ENCODE results near the gene ATN1. TPM values are rescaled to one million over a fixed set of nuclear protein-coding genes. Genes with fewer than 3 reads are reported as not detected.

Gene ATN1
- polyA plus RNA-seq, 3 donors, result 0.40 to 10.6 TPM; not detected in 1

DNA sequence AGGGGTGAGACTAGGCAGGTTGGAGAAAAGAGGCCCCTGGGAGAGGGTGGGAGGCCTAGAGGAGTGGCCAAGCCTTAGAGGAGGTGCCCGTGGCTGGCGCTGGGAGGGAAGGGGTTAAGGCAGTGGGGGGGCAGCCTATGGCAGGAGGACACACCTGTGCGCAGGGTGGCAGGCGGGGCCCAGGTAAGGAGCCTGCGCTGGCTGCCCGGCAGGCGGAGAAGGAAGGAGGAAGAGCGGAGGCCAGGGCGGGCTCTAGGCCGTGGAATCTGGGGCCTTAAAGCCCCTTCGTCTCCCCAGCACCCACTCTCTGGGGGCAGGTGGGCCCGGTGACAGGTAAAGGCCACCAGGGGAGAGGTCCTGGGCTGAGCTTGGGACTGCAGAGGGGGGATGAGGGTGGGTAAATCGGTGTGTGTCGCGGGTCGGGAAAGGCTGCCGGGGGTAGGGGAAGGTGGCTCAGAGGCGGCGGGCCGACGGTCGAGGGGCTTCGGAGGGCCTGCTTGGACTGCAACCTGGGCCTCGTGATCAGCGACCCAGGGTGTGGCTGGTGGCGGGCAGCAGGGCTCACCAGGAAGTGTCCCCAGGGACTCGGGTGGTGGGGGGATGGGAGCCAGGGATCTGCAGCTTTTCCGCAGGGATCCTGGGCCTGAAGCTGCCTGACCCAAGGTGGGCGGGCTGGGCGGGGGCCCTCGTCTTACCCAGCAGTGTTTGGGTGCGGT, 35.4 kb downstream of the ATN1 start:
- Mint-ChIP-seq H3K9me3 (peaks cover 0 to 2% (median 0%) of the 10 kb centered on the region in 7 donors), H3K27ac (peak overlapping the region in 2 of 7 donors; percentile 18 to 66), H3K4me3 (no peak overlapping the region), H3K4me1 (peaks cover 68% of the 10 kb centered on the region), H3K36me3 (peaks cover 46 to 69% of the 10 kb centered on the region in 2 donors), H3K27me3 (ENCODE audit: low read depth in 3 of 3) (peaks cover 0 to 7% (median 0%) of the 10 kb centered on the region in 3 donors)
- Histone ChIP-seq H3K4me3 (replicated peaks in 1 of 3; ENCODE audit: low read depth in 2 of 3, low read length in 3 of 3) (no peak overlapping the region), H3K27me3 (ENCODE audit: control insufficient read depth in 2 of 2, insufficient read depth in 2 of 2, low read length in 2 of 2) (no peaks in the 10 kb centered on the region), H3K4me1 (ENCODE audit: control insufficient read depth in 1 of 2, insufficient read depth in 2 of 2, low read length in 2 of 2) (peaks cover 64 to 71% of the 10 kb centered on the region in 2 donors), H3K27ac (ENCODE audit: low read depth in 1 of 2, low read length in 2 of 2) (no peak overlapping the region), H3K9me3 (replicated peaks in 1 of 2; ENCODE audit: control insufficient read depth in 1 of 2, insufficient read depth in 1 of 2, low read length in 2 of 2) (no peaks in the 10 kb centered on the region), H3K36me3 (replicated peaks in 1 of 2; ENCODE audit: control insufficient read depth in 1 of 2, insufficient read depth in 2 of 2, low read length in 2 of 2) (peaks cover 49 to 52% of the 10 kb centered on the region in 2 donors), H3K79me2 (ENCODE audit: insufficient read depth, low read length) (peaks cover 28% of the 10 kb centered on the region), H3K9ac (ENCODE audit: insufficient read depth, low read length, poor library complexity, severe bottlenecking) (no peak overlapping the region), H3K4me2 (replicated peaks; ENCODE audit: extremely low read depth, low read length, poor library complexity, severe bottlenecking) (no peak overlapping the region), H2AFZ (ENCODE audit: insufficient read depth, low read depth, low read length, poor library complexity, severe bottlenecking) (no peak overlapping the region), H4K20me1 (ENCODE audit: insufficient read depth, low read length) (peaks cover 44% of the 10 kb centered on the region)
- WGBS (ENCODE audit: insufficient coverage), result 93% methylated on average over 18 of the region's 32 CpGs
- no peak for DNase-seq
- TF ChIP-seq, protein P1, sequence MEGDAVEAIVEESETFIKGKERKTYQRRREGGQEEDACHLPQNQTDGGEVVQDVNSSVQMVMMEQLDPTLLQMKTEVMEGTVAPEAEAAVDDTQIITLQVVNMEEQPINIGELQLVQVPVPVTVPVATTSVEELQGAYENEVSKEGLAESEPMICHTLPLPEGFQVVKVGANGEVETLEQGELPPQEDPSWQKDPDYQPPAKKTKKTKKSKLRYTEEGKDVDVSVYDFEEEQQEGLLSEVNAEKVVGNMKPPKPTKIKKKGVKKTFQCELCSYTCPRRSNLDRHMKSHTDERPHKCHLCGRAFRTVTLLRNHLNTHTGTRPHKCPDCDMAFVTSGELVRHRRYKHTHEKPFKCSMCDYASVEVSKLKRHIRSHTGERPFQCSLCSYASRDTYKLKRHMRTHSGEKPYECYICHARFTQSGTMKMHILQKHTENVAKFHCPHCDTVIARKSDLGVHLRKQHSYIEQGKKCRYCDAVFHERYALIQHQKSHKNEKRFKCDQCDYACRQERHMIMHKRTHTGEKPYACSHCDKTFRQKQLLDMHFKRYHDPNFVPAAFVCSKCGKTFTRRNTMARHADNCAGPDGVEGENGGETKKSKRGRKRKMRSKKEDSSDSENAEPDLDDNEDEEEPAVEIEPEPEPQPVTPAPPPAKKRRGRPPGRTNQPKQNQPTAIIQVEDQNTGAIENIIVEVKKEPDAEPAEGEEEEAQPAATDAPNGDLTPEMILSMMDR (IDR thresholded peaks at IDR 0.05), result no peak
- intact Hi-C loops (cut with micrococcal nuclease), result loop anchor here in 1 of 2 donors (5.0 kb wide), 1 partner anchor 91 kb away; the partner anchor contains the start of gene SPSB2

DNA sequence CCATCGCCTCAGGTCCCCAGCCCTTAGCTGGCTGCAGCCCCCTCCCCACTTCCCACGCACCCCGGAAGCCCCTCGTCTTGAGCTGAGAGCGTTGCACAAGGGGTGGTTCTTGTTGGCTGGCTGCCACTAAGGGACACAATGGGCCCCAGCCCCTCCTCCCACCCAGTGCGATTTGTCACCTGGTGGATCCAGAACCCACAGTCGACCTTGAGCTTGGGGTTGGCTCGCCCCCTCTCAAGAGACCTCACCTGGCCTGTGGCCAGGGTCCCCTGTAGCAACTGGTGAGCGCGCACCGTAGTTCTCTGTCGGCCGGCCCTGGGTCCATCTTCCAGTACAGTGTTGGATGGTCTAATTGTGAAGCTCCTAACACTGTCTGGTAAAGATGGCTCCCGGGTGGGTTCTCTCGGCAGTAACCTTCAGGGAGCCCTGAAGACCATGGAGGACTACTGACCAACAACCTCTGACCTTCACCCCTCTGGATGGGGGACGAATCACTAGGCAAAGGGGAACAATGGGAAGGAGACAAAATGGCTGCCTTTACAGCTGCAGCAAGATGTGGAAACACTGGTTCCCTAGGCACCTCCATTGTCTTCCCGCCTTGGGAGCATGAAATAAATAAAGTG, 36.1 kb downstream of the ATN1 start:
- H3K4me3 ChIP-seq (replicated peaks in 1 of 3; ENCODE audit: low read depth in 2 of 3, low read length in 3 of 3), result no peak overlapping the region
- Mint-ChIP-seq H3K4me1 (peaks cover 65% of the 10 kb centered on the region), H3K36me3 (peaks cover 46 to 69% of the 10 kb centered on the region in 2 donors), H3K27ac (peak overlapping the region in 6 of 7 donors; percentile 18 to 89 (median 70)), H3K4me3 (no peak overlapping the region), H3K9me3 (peaks cover 0 to 2% (median 0%) of the 10 kb centered on the region in 7 donors), H3K27me3 (ENCODE audit: low read depth in 3 of 3) (peaks cover 0 to 7% (median 0%) of the 10 kb centered on the region in 3 donors)
- no peak overlapping the region for H3K27ac ChIP-seq (ENCODE audit: low read depth in 1 of 2, low read length in 2 of 2)
- no peaks in the 10 kb centered on the region for H3K9me3 ChIP-seq (replicated peaks in 1 of 2; ENCODE audit: control insufficient read depth in 1 of 2, insufficient read depth in 1 of 2, low read length in 2 of 2)
- no peak overlapping the region for H3K9ac ChIP-seq (ENCODE audit: insufficient read depth, low read length, poor library complexity, severe bottlenecking)
- no peak for DNase-seq
- peaks cover 52 to 55% of the 10 kb centered on the region in 2 donors for H3K36me3 ChIP-seq (replicated peaks in 1 of 2; ENCODE audit: control insufficient read depth in 1 of 2, insufficient read depth in 2 of 2, low read length in 2 of 2)
- no peaks in the 10 kb centered on the region for H3K27me3 ChIP-seq (ENCODE audit: control insufficient read depth in 2 of 2, insufficient read depth in 2 of 2, low read length in 2 of 2)
- peaks cover 29% of the 10 kb centered on the region for H3K79me2 ChIP-seq (ENCODE audit: insufficient read depth, low read length)
- H4K20me1 ChIP-seq (ENCODE audit: insufficient read depth, low read length), result peaks cover 37% of the 10 kb centered on the region
- TF ChIP-seq, protein P1 (IDR thresholded peaks at IDR 0.05), result no peak
- peaks cover 57 to 66% of the 10 kb centered on the region in 2 donors for H3K4me1 ChIP-seq (ENCODE audit: control insufficient read depth in 1 of 2, insufficient read depth in 2 of 2, low read length in 2 of 2)
- 74% methylated on average over 12 of the region's 17 CpGs for WGBS (ENCODE audit: insufficient coverage)
- no peak overlapping the region for H2AFZ ChIP-seq (ENCODE audit: insufficient read depth, low read depth, low read length, poor library complexity, severe bottlenecking)
- H3K4me2 ChIP-seq (replicated peaks; ENCODE audit: extremely low read depth, low read length, poor library complexity, severe bottlenecking), result no peak overlapping the region
- intact Hi-C loops (cut with micrococcal nuclease), result loop anchor here (1.0 to 5.0 kb wide), 3 partner anchors 18 to 95 kb away; partner anchors contain the start of gene SPSB2 (in 1 of the 2)
